GM19397 (cell line): ENCODE results near the gene ZNF169.
"Not testable (repeated sequence)": the region's sequence is repeated elsewhere in the genome, so short reads cannot be mapped to it uniquely, and the experiment has no call there.

ENCODE experiments used
- ATAC-seq: cut with Tn5 transposase; IDR thresholded peaks from one replicate; pipeline ENCODE4 v1.9.1; 2021; ENCODE audit warnings: mild to moderate bottlenecking, moderate library complexity; ENCODE audit not compliant: unreplicated experiment

Gene ZNF169

GRCh38 chr9:94286116-94286515 lies 27.0 kb downstream of the ZNF169 start:
- ATAC-seq: no peak

GRCh38 chr9:94287877-94288513 lies 28.9 kb downstream of the ZNF169 start:
- ATAC-seq: no peak

- ATAC-seq: no peak
These were observed 30.6 kb downstream of the ZNF169 start for GRCh38 chr9:94289691-94290090.

GRCh38 chr9:94298949-94299599 lies 40.0 kb downstream of the ZNF169 start:
- no peak for ATAC-seq

- ATAC-seq: no peak
These were observed 41.6 kb downstream of the ZNF169 start for GRCh38 chr9:94300470-94301301.

- ATAC-seq: no peak
These were observed 42.5 kb downstream of the ZNF169 start for GRCh38 chr9:94301583-94301982.

- ATAC-seq: no peak
These were observed 43.3 kb downstream of the ZNF169 start for GRCh38 chr9:94302426-94302825.

GRCh38 chr9:94303321-94303720 lies 44.2 kb downstream of the ZNF169 start:
- no peak for ATAC-seq

GRCh38 chr9:94315034-94315984 lies 56.2 kb downstream of the ZNF169 start:
- ATAC-seq: not testable (repeated sequence)

GRCh38 chr9:94316236-94316635 lies 57.1 kb downstream of the ZNF169 start:
- ATAC-seq: peak; percentile 76

GRCh38 chr9:94317949-94318657 lies 59.0 kb downstream of the ZNF169 start:
- ATAC-seq: not testable (repeated sequence)

GRCh38 chr9:94322342-94322940 lies 63.3 kb downstream of the ZNF169 start:
- not testable (repeated sequence) for ATAC-seq

- not testable (repeated sequence) for ATAC-seq
These were observed 64.2 kb downstream of the ZNF169 start for GRCh38 chr9:94323153-94323798.

- ATAC-seq: not testable (repeated sequence)
These were observed 66.5 kb downstream of the ZNF169 start for GRCh38 chr9:94325583-94325982.

GRCh38 chr9:94328544-94328943 lies 69.4 kb downstream of the ZNF169 start, which contains the start of gene NUTM2F:
TSS of gene NUTM2F (minus strand) at chr9:94328644. CDS start at chr9:94328623, 21 bp downstream.
- not testable (repeated sequence) for ATAC-seq

- not testable (repeated sequence) for ATAC-seq
These were observed 77.3 kb downstream of the ZNF169 start for GRCh38 chr9:94336445-94336844.

- not testable (repeated sequence) for ATAC-seq
These were observed 79.6 kb downstream of the ZNF169 start for GRCh38 chr9:94338723-94339122.

GRCh38 chr9:94339657-94340056 lies 80.6 kb downstream of the ZNF169 start:
- ATAC-seq: not testable (repeated sequence)

- not testable (repeated sequence) for ATAC-seq
These were observed 81.7 kb downstream of the ZNF169 start for GRCh38 chr9:94340750-94341149.
